ES-I3 (cell line): ENCODE measurements around the gene HOXB13.

Experiments used
- H3K36me3 ChIP-seq: 2 replicates; pipeline ENCODE4 v1.6.1; 2013; ENCODE audit warnings: mild to moderate bottlenecking, low read length, control low read depth, moderate library complexity; ENCODE audit not compliant: insufficient read depth
- H3K4me1 ChIP-seq: 2 replicates; pipeline ENCODE4 v1.6.1; 2013; ENCODE audit warnings: mild to moderate bottlenecking, control low read depth, low read length; ENCODE audit not compliant: insufficient read depth
- H3K9ac ChIP-seq: 2 replicates; pipeline ENCODE4 v1.6.1; 2013; ENCODE audit warnings: low read depth, mild to moderate bottlenecking, low read length, moderate library complexity
- H3K9me3 ChIP-seq: 2 replicates; pipeline ENCODE4 v1.6.1; 2013; ENCODE audit warnings: mild to moderate bottlenecking, low read length, moderate library complexity; ENCODE audit not compliant: control insufficient read depth, insufficient read depth

The HOXB13 gene

DNA sequence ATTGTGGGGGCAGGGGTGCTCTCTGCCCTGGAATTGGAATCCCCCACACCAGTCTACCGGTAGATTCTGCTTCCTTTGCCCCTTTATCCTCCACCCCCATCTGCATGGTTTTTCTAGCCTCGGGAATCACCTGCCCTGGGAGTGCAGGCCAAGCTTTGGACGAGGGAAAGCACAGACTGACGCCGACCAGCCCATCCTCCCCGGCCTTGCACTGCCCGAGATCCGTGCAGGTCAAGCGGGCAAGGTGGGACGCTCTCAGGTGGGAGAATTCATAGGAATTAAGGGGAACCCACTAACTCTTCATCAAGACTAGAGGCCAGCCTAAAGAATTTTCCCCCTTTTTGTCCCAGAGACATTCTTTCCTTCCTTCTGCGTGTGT lies 9.9 kb upstream of the HOXB13 start:
- Histone ChIP-seq H3K36me3 (no peaks in the 10 kb centered on the region), H3K9ac (no peak overlapping the region), H3K4me1 (no peaks in the 10 kb centered on the region; the same call in 1 of the 2 replicates), H3K9me3 (no peaks in the 10 kb centered on the region)

DNA sequence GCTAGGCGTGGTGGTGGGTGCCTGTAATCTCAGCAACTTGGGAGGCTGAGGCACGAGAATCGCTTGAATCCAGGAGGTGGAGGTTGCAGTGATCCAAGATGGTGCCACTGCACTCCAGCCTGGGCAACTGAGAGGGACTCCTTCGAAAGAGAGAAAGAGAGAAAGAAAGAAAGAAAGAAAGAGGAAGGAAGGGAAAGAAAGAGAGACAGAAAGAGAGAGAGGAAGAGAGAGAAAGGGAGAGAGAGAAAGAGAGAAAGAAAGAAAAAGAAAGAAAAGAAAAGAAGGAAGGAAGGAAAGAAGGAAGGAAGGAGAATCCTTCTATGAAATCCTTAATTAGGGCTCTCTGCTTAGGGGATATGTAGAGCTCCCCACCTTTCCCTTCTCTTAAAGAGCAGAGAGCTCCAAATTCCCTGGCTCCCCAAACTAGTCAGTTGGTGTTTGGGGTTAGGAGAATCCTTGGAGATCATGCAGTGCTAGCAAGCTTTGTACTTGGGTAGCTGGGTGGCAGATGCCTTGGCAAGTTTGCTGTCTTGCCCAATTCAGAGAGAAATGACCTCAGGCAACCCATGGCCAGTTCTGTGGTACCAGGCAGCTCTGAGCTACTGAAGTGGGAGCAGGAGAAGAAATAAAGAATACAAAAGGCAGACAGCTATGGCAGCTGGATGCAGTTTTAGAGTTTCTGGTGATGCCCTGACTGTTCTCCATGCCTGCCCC lies 8.9 kb upstream of the HOXB13 start:
- no peaks in the 10 kb centered on the region for H3K9me3 ChIP-seq
- H3K9ac ChIP-seq, result no peak overlapping the region
- no peaks in the 10 kb centered on the region for H3K36me3 ChIP-seq
- H3K4me1 ChIP-seq, result peaks cover 3% of the 10 kb centered on the region

DNA sequence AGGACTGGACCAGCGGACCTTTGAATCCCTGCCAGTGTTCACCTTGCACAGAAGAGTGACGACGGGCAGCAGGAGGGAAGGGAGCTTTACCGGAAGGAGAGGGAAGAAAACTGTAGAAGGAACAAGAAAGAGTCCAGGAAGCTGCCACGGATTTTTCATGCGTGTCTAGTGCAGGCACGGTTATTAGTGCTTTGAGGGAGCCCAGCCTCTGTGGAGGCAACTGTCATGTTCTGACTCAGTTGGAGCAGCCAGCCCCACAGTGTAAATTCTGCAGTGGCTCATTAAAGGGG lies 6.5 kb upstream of the HOXB13 start:
- H3K36me3 ChIP-seq, result no peaks in the 10 kb centered on the region
- no peaks in the 10 kb centered on the region for H3K9me3 ChIP-seq
- H3K9ac ChIP-seq, result no peak overlapping the region
- peaks cover 3% of the 10 kb centered on the region for H3K4me1 ChIP-seq

DNA sequence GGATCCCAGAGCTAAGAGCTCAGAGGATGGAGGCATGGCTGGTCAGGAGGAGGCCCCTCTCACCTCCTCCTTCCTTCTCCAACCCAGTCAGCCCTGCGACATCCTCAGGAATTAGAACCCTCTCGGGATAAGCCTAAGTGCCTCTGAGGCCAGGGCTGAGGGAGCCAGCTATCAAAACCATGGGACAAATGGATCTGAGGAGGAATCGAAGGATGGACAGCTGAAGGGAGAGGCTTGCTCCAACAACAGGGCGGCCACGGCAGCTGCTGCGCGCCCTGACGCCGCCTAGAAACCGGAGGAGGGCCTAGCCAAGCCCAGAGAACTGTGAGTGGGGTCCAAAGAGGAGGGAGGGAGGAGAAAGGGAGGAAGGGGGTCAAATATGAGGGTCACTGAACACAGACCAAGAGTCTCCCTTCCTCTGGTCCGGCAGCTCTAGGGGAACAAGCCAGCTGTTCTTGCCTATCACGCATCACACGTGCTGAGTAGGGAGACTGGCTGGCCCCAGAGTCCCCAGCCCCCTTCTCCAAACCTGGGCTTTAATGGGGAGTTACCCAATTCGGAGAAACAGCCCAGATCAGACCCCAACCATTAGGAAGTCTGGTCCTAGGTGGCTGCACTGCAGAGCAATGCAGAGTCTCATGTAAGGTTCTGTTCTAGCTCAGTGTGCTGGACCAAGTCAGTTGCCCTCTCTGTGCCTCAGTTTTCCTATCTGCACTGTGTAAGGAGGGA lies 5.9 kb upstream of the HOXB13 start:
- Histone ChIP-seq H3K9ac (no peak overlapping the region), H3K4me1 (peaks cover 3% of the 10 kb centered on the region), H3K36me3 (no peaks in the 10 kb centered on the region), H3K9me3 (no peaks in the 10 kb centered on the region)

DNA sequence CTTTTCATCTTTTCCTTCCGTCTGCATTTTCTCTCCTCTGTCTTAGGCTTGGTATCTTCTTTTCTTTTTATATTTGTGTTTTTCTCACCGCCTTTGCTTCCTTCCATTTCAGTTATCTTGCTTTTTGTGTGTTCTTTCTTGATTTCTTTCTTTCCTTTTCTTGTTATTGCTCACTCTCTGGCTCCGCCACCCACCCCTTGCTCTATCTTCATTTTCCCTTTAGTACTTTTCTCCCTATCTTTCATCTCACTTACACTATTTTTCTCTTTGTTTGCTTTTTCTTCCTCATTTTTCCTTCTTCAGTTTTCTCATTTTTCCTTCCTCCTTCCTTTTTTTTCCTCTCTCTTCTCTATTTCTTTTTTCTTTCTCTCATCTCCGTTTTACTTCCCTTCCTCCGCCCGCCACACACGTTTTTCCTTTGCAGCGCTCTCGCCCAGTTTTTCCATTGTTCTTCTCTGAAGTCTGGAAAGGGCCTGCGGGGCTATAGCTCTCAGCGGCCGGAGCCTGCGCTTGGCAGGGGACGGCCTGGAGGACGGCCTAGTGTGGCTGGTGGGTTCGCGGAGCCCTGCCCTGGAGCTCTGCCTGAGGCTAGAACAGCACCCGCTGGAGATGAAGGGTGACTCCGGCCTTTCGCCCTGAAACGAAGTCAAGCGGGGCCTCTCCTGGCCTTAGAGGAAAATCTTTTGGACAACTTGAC lies 5.2 kb upstream of the HOXB13 start:
- H3K9ac ChIP-seq, result no peak overlapping the region; the same call in 1 of the 2 replicates
- H3K36me3 ChIP-seq, result no peaks in the 10 kb centered on the region
- H3K4me1 ChIP-seq, result peaks cover 3% of the 10 kb centered on the region
- no peaks in the 10 kb centered on the region for H3K9me3 ChIP-seq

DNA sequence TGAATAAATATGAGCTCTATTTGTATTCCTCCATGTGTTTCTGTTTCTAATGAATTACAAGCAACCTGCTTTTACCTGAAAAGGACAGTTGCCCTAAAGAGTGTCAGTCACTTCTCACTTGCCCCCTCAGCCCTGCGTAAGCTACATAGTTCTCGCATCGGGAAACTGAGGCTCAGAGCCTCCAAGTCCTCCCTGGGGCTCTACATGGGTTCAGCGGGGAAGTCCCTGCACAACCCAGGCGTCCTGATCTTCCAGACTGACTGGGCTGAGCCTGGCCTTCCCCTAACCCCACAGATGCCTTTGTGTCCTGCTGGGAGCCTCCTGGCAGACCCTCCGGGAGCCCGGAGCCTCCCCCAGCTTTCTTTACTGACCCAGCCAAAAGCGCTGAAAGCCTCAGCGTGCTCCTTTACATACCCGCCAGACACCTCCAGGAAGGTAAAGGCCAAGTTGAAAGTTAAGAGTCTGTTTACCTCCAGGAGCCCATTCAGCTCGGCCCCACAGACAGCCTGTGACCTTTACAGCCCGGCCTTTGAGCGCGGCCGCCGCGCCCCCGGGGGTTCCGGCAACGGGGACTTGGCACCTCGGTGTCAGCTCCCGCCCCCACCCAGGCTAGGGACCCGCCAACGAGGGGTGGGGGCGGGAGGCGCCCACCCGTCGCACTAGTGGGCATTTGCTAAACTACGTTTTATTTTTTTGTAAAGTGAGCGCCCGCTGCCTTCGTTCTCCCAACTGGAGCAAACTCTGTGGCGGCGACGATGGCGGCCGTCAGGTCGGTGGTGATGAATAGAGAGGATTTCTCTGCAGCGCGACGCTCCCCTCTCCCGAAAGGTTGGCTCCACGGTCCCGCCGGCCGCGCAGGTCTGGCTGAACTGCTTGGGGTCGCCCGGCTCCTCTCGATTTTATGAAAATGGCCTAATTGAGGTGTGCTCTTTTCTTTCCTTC lies 4.4 kb upstream of the HOXB13 start:
- peaks cover 3% of the 10 kb centered on the region for H3K4me1 ChIP-seq
- no peaks in the 10 kb centered on the region for H3K9me3 ChIP-seq
- H3K36me3 ChIP-seq, result no peaks in the 10 kb centered on the region
- H3K9ac ChIP-seq, result no peak overlapping the region; the same call in 1 of the 2 replicates

DNA sequence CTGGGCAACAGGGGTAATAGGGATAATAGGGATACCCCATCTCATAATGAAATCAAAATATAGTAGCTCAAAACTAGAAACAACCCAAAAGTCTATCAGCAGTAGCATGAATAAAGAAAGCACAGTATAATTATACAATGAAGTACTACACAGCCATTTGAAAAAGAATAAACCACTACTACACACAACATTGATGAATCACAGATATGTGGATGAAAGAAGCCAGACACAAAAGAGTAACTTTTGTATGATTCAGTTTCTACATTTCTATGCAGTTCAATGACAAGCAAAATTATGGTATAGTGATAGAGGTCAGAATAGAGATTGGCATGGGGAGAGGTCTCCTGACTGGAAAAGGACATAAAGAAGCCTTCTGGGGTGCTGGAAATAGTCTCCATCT lies 2.8 kb upstream of the HOXB13 start:
- Histone ChIP-seq H3K9me3 (no peaks in the 10 kb centered on the region), H3K9ac (no peak overlapping the region), H3K4me1 (peaks cover 3% of the 10 kb centered on the region), H3K36me3 (no peaks in the 10 kb centered on the region)

DNA sequence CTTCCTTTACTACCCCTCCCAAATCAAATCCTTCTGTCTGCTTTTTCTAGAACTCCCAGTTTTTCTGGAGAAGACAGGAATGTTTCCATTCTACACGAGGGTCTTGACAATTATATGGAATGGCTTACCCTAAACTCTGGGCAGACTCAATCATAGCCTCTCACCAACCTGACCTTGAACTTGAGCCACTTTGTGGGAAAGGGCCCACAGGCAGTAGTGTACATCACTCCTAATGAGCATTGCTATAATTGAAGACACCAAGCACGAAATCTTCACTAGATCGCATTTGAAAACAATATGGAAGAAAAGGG lies 1.6 kb upstream of the HOXB13 start:
- no peaks in the 10 kb centered on the region for H3K9me3 ChIP-seq
- no peaks in the 10 kb centered on the region for H3K36me3 ChIP-seq
- peaks cover 3% of the 10 kb centered on the region for H3K4me1 ChIP-seq
- no peak overlapping the region for H3K9ac ChIP-seq

DNA sequence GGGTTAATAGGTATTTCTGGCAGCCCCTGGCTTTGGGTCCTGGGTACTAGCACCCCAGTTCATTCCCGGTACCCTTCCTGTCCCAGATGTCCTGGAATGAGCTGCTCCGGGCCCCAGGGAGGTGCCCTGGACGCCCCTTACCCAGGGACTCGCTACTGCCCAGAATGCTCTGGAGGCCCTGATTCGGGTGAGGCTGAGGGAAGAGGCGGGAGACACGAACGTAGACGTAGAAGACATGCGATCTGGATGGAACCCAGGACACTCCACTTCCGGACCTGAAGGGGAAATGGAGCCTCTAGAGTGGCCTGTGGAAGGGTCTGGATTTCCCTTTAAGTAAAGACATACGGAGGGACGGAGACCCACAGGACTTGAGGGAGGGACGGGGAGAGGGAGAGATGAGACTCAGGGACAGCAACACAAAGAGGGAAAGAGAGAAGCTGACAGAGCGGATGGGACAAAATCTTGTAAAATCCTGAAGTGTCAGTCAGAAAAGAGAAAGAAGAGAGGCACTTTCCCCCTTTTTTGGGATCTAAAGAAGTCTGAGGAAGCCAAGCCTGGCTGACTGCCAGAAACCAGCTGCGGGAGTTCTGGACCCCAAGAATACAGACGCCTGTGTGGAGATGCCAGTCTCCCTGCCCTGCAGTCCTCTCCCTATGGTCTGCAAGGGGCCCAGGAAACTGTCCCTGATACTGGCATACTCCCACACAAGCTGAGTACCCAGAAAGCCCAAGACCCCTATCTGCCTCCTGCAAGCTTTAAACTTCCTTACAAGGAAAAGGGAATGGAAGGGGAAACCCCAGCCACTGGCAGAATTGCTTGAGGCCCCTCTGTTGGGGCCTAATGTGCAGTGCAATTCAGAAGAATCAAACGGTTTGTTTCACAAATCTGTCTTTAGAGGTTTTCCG lies 1.0 kb upstream of the HOXB13 start:
- Histone ChIP-seq H3K9me3 (no peaks in the 10 kb centered on the region), H3K4me1 (peaks cover 3% of the 10 kb centered on the region), H3K9ac (peak overlapping the region; percentile 0; the same call in 1 of the 2 replicates), H3K36me3 (no peaks in the 10 kb centered on the region)

DNA sequence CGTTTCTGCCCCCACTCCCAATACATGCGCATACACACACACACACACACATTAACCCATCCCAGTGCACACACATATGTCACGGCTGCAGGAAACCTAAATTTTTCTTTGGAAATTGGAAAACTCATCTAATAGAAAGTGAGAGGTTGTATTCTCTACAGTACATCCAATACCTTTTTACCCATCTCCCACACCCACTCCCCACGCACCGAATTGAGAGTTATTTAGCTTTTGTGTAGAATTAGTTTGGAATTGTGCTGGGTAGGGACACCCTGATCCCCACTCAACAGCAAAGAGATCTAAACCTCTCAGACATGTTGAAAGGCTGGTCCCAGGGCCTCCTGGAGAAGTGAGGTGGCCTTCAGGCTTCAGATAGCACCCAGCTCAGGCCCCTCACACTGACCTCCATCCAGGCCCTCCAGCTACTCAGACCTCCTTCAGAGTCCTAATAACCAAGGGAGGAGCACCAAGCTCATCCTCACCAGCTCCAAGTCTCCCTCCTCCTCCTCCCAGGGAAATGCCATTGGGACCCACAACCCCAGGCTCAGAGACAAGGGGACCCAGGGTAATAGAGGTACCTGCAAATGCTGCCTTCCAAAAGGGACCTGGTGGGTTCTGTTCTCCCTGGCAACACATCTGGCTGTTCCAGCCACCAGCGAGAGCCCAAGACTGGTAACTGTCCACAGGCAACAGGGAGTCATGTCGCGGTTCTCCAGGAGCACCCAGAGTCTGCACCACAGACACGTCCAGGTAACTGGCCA lies 955 bp downstream of the HOXB13 start:
- H3K9me3 ChIP-seq, result no peaks in the 10 kb centered on the region
- no peak overlapping the region; the same call in 1 of the 2 replicates for H3K9ac ChIP-seq
- H3K4me1 ChIP-seq, result peaks cover 5% of the 10 kb centered on the region
- H3K36me3 ChIP-seq, result no peaks in the 10 kb centered on the region

DNA sequence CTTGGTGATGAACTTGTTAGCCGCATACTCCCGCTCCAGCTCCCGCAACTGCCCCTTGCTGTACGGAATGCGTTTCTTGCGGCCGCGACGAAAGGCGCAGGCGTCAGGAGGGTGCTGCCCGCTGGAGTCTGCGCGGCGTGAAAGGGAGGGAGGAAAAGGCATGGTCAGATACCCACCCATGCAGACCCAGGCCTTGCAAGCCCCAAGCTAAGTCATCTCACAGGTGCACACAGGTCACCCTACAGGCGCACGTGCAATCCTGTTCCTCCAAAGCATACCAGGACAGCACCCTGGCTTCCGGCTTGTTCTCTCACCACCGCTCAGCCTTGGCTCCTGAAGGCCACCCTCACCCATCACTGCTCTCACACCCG lies 1.6 kb downstream of the HOXB13 start:
- H3K9ac ChIP-seq, result no peak overlapping the region
- H3K4me1 ChIP-seq, result peaks cover 4% of the 10 kb centered on the region; the same call in 1 of the 2 replicates
- H3K36me3 ChIP-seq, result no peaks in the 10 kb centered on the region
- H3K9me3 ChIP-seq, result no peaks in the 10 kb centered on the region

DNA sequence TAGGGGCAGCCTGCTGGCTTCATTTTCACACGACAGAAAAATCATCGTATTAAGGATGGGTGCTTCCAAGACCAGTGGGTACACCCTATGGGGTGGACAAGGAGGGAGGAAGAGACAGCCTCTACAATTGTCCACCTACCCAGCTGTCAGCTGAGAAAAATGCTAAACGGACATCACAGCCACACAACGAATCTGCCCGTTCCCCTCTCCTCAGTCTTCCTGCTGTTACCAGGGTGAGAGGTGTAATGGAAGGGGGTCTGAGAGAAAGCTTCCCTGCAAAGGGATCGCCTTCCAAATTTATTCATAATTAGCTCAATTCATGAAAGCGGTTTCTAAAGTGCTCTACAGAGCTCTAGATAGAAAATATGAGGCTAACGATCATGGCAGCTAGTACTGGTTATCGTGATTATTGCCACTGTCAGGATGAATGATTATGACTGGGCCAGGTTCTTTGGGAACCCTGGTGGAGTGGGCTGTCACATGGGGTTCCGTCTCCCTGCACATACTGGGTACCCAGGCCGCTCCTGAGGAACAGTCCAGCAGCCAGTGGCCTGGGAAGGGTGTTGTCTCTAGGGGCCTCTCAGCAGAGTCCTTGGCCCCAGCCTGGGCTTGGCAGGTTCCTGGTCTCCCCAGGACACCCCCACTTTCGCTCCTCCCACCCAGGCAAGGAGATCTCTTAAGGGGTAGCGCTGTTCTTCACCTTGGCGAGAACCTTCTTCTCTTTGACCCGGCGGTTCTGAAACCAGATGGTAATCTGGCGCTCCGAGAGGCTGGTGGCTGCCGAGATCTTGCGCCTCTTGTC lies 2.2 kb downstream of the HOXB13 start:
- H3K36me3 ChIP-seq, result no peaks in the 10 kb centered on the region
- no peaks in the 10 kb centered on the region for H3K9me3 ChIP-seq
- peaks cover 4% of the 10 kb centered on the region; the same call in 1 of the 2 replicates for H3K4me1 ChIP-seq
- H3K9ac ChIP-seq, result no peak overlapping the region
